H1 (cell line): ENCODE data around the gene FBLN2. TPM values are rescaled to one million over a fixed set of nuclear protein-coding genes. Genes with fewer than 3 reads are reported as not detected.

Source experiments
- CTCF ChIA-PET: fragments of 300-600 bp; sonication (Branson Sonifier 250); formaldehyde crosslinking; loops from one replicate; lab custom pipeline; 2021; ENCODE audit not compliant: partially characterized antibody; lab: Charles Lee
- POLR2A ChIA-PET: fragments of 300-600 bp; sonication (Branson Sonifier 250); formaldehyde crosslinking; loops from one replicate; lab custom pipeline; 2021; ENCODE audit warnings: inconsistent platforms; ENCODE audit not compliant: partially characterized antibody; lab: Charles Lee
- DNase-seq, 2 experiments: peaks; one replicate each; pipeline versions ENCODE4 v3.0.0 to v3.0.0-alpha.2; 2010 to 2022; ENCODE audit warnings: low spot score in 2 of 2, low read depth in 1 of 2, mixed read lengths in 1 of 2
- FAIRE-seq: peaks from 2 replicates; lab custom pipeline; 2011; peaks lifted over from hg19 to GRCh38; lab: Jason Lieb, UNC
- H2AFZ ChIP-seq: 2 replicates; pipeline ENCODE4 v1.8.1; 2012; ENCODE audit warnings: low read length, inconsistent platforms
- H2AK5ac ChIP-seq: 2 replicates; pipeline ENCODE4 v1.6.1; 2013; ENCODE audit warnings: low read depth, low read length
- H2BK120ac ChIP-seq: replicated peaks from 2 replicates; pipeline ENCODE3; 2013; ENCODE audit warnings: low read depth, low read length, inconsistent platforms
- H2BK12ac ChIP-seq: 2 replicates; pipeline ENCODE4 v1.6.1; 2013; ENCODE audit warnings: low read depth, low read length
- H2BK15ac ChIP-seq: 2 replicates; pipeline ENCODE4 v1.6.1; 2013; ENCODE audit warnings: low read length
- H2BK20ac ChIP-seq: 2 replicates; pipeline ENCODE4 v1.6.1; 2013; ENCODE audit warnings: low read length
- H2BK5ac ChIP-seq: 2 replicates; pipeline ENCODE4 v1.6.1; 2013; ENCODE audit warnings: low read depth, low read length
- H3K14ac ChIP-seq: 2 replicates; pipeline ENCODE4 v1.6.1; 2013; ENCODE audit warnings: inconsistent platforms; ENCODE audit not compliant: insufficient read length
- H3K18ac ChIP-seq: 2 replicates; pipeline ENCODE4 v1.6.1; 2013; ENCODE audit warnings: low read length; ENCODE audit errors: extremely low read depth
- H3K23ac ChIP-seq: 2 replicates; pipeline ENCODE4 v1.6.1; 2013; ENCODE audit warnings: inconsistent platforms; ENCODE audit not compliant: insufficient read length
- H3K23me2 ChIP-seq: 2 replicates; pipeline ENCODE4 v1.6.1; 2013; ENCODE audit warnings: low read depth, low read length
- H3K27ac ChIP-seq: 2 replicates; pipeline ENCODE4 v1.6.1; 2011; ENCODE audit warnings: low read depth, low read length, inconsistent platforms
- H3K27me3 ChIP-seq, 4 experiments: replicated peaks in 1 of 4; 1 replicate in 1 of 4; 2 replicates in 3 of 4; pipeline versions ENCODE4 v1.6.1 to v1.8.1; 2011 to 2013; ENCODE audit warnings: low read length in 3 of 4, mild to moderate bottlenecking in 3 of 4, inconsistent platforms in 2 of 4, mixed read lengths in 2 of 4, moderate library complexity in 1 of 4; ENCODE audit not compliant: control insufficient read depth in 3 of 4, insufficient read depth in 3 of 4; ENCODE audit errors: extremely low read depth in 1 of 4
- H3K36me3 ChIP-seq, 4 experiments: 2 replicates each; pipeline versions ENCODE4 v1.6.1 to v1.8.1; 2011 to 2013; ENCODE audit warnings: mild to moderate bottlenecking in 4 of 4, low read length in 3 of 4, moderate library complexity in 2 of 4, control low read depth in 1 of 4, inconsistent platforms in 1 of 4; ENCODE audit not compliant: insufficient read depth in 4 of 4, control insufficient read depth in 2 of 4
- H3K4ac ChIP-seq: replicated peaks from 2 replicates; pipeline ENCODE3; 2013; ENCODE audit warnings: low read length, low read depth, mixed read lengths, inconsistent platforms; ENCODE audit not compliant: insufficient read length
- H3K4me1 ChIP-seq, 4 experiments: replicated peaks in 1 of 4; 1 replicate in 1 of 4; 2 replicates in 3 of 4; pipeline versions ENCODE4 v1.6.1 to v1.8.1; 2011 to 2013; ENCODE audit warnings: low read length in 3 of 4, inconsistent platforms in 2 of 4, mixed read lengths in 1 of 4; ENCODE audit not compliant: insufficient read depth in 4 of 4, control insufficient read depth in 3 of 4
- H3K4me2 ChIP-seq, 2 experiments: 2 replicates each; pipeline versions ENCODE4 v1.6.1 to v1.8.1; 2011 to 2013; ENCODE audit warnings: low read depth in 2 of 2, low read length in 2 of 2, control low read depth in 1 of 2, inconsistent platforms in 1 of 2, mild to moderate bottlenecking in 1 of 2; ENCODE audit not compliant: insufficient read depth in 1 of 2
- H3K4me3 ChIP-seq, 4 experiments: fragments of 200-600, 300-600 bp in 1 of 4; sonication (generic), shearing (Covaris generic), sonication (Bioruptor Twin) in 1 of 4; 2 replicates each; pipeline versions ENCODE4 v1.5.1 to v1.8.1; 2011 to 2016; ENCODE audit warnings: low read length in 4 of 4, low read depth in 3 of 4, control low read depth in 2 of 4, inconsistent platforms in 2 of 4, mild to moderate bottlenecking in 2 of 4, mixed read lengths in 1 of 4, moderate library complexity in 1 of 4; ENCODE audit not compliant: insufficient read depth in 2 of 4; ENCODE audit errors: extremely low read depth in 1 of 4
- H3K56ac ChIP-seq: replicated peaks from 2 replicates; pipeline ENCODE3; 2013; ENCODE audit warnings: low read depth, mild to moderate bottlenecking, mixed read lengths, low read length, inconsistent platforms; ENCODE audit not compliant: insufficient read length
- H3K79me1 ChIP-seq: 2 replicates; pipeline ENCODE4 v1.6.1; 2013; ENCODE audit warnings: low read depth, low read length, control low read depth
- H3K79me2 ChIP-seq, 2 experiments: 2 replicates each; pipeline versions ENCODE4 v1.6.1 to v1.8.1; 2012 to 2013; ENCODE audit warnings: low read length in 2 of 2, mild to moderate bottlenecking in 2 of 2, inconsistent platforms in 1 of 2; ENCODE audit not compliant: insufficient read depth in 2 of 2, control insufficient read depth in 1 of 2
- H3K9ac ChIP-seq, 4 experiments: replicated peaks in 1 of 4; 1 replicate in 1 of 4; 2 replicates in 3 of 4; pipeline versions ENCODE4 v1.6.1 to v1.8.1; 2011 to 2013; ENCODE audit warnings: low read depth in 3 of 4, low read length in 3 of 4, control low read depth in 2 of 4, mild to moderate bottlenecking in 2 of 4, moderate library complexity in 2 of 4, inconsistent platforms in 1 of 4; ENCODE audit errors: extremely low read depth in 1 of 4
- H3K9me3 ChIP-seq, 2 experiments: 2 replicates each; pipeline versions ENCODE4 v1.6.1 to v1.8.1; 2012 to 2013; ENCODE audit warnings: mild to moderate bottlenecking in 2 of 2, moderate library complexity in 2 of 2, control low read depth in 1 of 2, inconsistent platforms in 1 of 2, low read depth in 1 of 2, low read length in 1 of 2, mixed read lengths in 1 of 2; ENCODE audit not compliant: insufficient read depth in 2 of 2
- H4K20me1 ChIP-seq, 2 experiments: replicated peaks in 1 of 2; 2 replicates each; pipeline versions ENCODE3 to v1.8.1; 2011 to 2013; ENCODE audit warnings: inconsistent platforms in 2 of 2, low read length in 2 of 2, mild to moderate bottlenecking in 1 of 2; ENCODE audit not compliant: insufficient read depth in 2 of 2, control insufficient read depth in 1 of 2
- H4K5ac ChIP-seq: 2 replicates; pipeline ENCODE4 v1.6.1; 2013; ENCODE audit warnings: low read length, low read depth, mixed read lengths, inconsistent platforms; ENCODE audit not compliant: insufficient read length
- H4K8ac ChIP-seq: 2 replicates; pipeline ENCODE4 v1.8.0; 2013; ENCODE audit warnings: mild to moderate bottlenecking, moderate library complexity, low read length, inconsistent platforms; ENCODE audit not compliant: insufficient read depth; ENCODE audit errors: extremely low read depth
- H4K91ac ChIP-seq: replicated peaks from 2 replicates; pipeline ENCODE3; 2013; ENCODE audit warnings: low read length, mixed read lengths, inconsistent platforms; ENCODE audit not compliant: insufficient read length
- ATF3 ChIP-seq: IDR thresholded peaks from 2 replicates; pipeline ENCODE4 v1.6.1; 2011; ENCODE audit warnings: low read depth, mild to moderate bottlenecking, low read length; ENCODE audit not compliant: insufficient read depth
- GTF2F1 ChIP-seq: IDR thresholded peaks from 2 replicates; pipeline ENCODE4 v1.6.1; 2012; ENCODE audit warnings: low read depth, low read length, improper control_type of control experiment, borderline replicate concordance
- PHF8 ChIP-seq: fragments of 200-600 bp; sonication (generic); conservative IDR thresholded peaks from 2 replicates; pipeline ENCODE4 v1.7.1; 2012; ENCODE audit warnings: low read depth, mild to moderate bottlenecking, inconsistent platforms, low read length, moderate library complexity
- WGBS, 2 experiments: shearing (Covaris generic) in 1 of 2; methylation state at CpG; one replicate each; pipeline versions ENCODE4 v1.1.6 to v1.1.7; 2013 to 2015; ENCODE audit warnings: low lambda C conversion rate in 2 of 2, mixed read lengths in 2 of 2, inconsistent platforms in 1 of 2, low coverage in 1 of 2, missing lambda C conversion rate in 1 of 2; ENCODE audit not compliant: insufficient replicate concordance in 2 of 2, insufficient coverage in 1 of 2, insufficient read length in 1 of 2; ENCODE audit errors: extremely low coverage in 1 of 2, missing lambda C conversion rate in 1 of 2; 5-methylcytosine and 5-hydroxymethylcytosine counted together
- polyA plus RNA-seq, 7 experiments: library from polyadenylated mRNA; depleted of rRNA in 3 of 7; stranded (reverse) in 5 of 7; unstranded in 2 of 7; fragments of >200 nt in 5 of 7; fragments of 200-250 nt in 2 of 7; gene quantifications; 1 replicate in 5 of 7; 2 replicates in 1 of 7; 4 replicates in 1 of 7; pipeline versions ENCODE4 v1.2.1 to v1.2.3, GENCODE V29; 2011 to 2013; ENCODE audit warnings: missing spikeins in 2 of 7, mixed read lengths in 2 of 7
- total RNA-seq: library from RNA; stranded (reverse); fragmentation: NEBNext Ultra II Directional; extraction: Animal tissue kit (Norgen Biotek cat#: 25700); gene quantifications from 2 replicates; pipeline ENCODE4 v1.2.1, GENCODE V29; 2021

FBLN2 gene
- total and polyA plus RNA-seq, 2 of the 8 experiments (the other 6 are each of a cell fraction or from before 2014, with no cell fraction given) = 17.4 to 24.2 TPM

- no peak overlapping the region for H3K56ac ChIP-seq
- H3K23ac ChIP-seq = no peak overlapping the region
- H3K4me1 ChIP-seq = no peaks in the 10 kb centered on the region
- no peak overlapping the region for H2AFZ ChIP-seq
- DNase-seq (no peak), FAIRE-seq (no peak)
- ChIA-PET CTCF (interaction anchor here (0.6 to 23.9 kb wide), 10 partner anchors 8 to 325 kb away, joined by 3 to 772 read pairs (median 3); no protein-coding TSS in a partner anchor), POLR2A (no interaction called here)
- TF ChIP-seq PHF8 = no peak
- TF ChIP-seq ATF3 = no peak
- no peak for TF ChIP-seq GTF2F1
- H4K5ac ChIP-seq = no peak overlapping the region
- no peak overlapping the region for H4K8ac ChIP-seq
- no peak overlapping the region for H2BK120ac ChIP-seq
- H3K4ac ChIP-seq = no peak overlapping the region
- no peak overlapping the region for H4K91ac ChIP-seq
- no peaks in the 10 kb centered on the region for H3K79me1 ChIP-seq
- H2AK5ac ChIP-seq = no peak overlapping the region
- no peak overlapping the region for H3K4me2 ChIP-seq
- H2BK20ac ChIP-seq = no peak overlapping the region
- H2BK15ac ChIP-seq = no peak overlapping the region
- H3K36me3 ChIP-seq = no peaks in the 10 kb centered on the region
- no peak overlapping the region for H3K9ac ChIP-seq
- no peaks in the 10 kb centered on the region for H3K23me2 ChIP-seq
- no peak overlapping the region for H3K18ac ChIP-seq
- no peaks in the 10 kb centered on the region for H3K27me3 ChIP-seq
- H3K9me3 ChIP-seq = no peaks in the 10 kb centered on the region
- no peak overlapping the region for H3K4me3 ChIP-seq
- WGBS, 2 experiments = 92% methylated on average over 6 of the region's 6 CpGs; no CpG with 5 or more reads in 1 of the 2 experiments
- H2BK12ac ChIP-seq = 0 out of 2 replicates have a peak overlapping the region, but pooled peaks have one; percentile 17
- no peak overlapping the region for H3K14ac ChIP-seq
- H3K79me2 ChIP-seq = no peaks in the 10 kb centered on the region
- H4K20me1 ChIP-seq = peaks cover 0 to under 1% of the 10 kb centered on the region in 2 experiments
- H2BK5ac ChIP-seq = no peak overlapping the region
- no peak overlapping the region for H3K27ac ChIP-seq
Observed at GRCh38 chr3:13642597-13642996, 93.7 kb downstream of the FBLN2 start.
